GM19395 (cell line): ENCODE measurements around the gene ARL3.
"Not testable (repeated sequence)": the region's sequence is repeated elsewhere in the genome, so short reads cannot be mapped to it uniquely, and the experiment has no call there.

Source experiments
- ATAC-seq: cut with Tn5 transposase; IDR thresholded peaks from one replicate; pipeline ENCODE4 v1.9.1; 2021; ENCODE audit warnings: mild to moderate bottlenecking, moderate library complexity; ENCODE audit not compliant: unreplicated experiment

Gene ARL3

DNA sequence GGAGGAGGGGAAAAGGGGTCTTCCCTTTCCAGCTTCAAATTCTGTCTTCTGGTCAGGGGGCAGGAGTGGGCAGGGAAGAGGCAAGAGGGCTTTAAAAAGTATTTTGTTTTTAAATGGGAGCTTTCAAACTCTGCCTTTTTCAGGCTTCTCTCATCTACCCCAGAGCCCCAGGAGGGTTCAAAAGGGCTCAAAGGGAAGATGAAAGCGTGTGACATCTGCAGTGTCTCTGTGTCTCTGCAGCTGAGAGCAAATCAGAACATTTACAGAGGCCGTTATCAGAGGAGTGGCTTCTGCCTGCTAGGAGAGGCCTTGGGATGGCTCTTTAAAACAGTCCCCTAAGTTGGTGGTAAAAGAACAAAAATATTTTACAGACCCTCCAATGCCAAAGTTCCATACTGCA lies 39.6 kb downstream of the ARL3 start:
- ATAC-seq: no peak

DNA sequence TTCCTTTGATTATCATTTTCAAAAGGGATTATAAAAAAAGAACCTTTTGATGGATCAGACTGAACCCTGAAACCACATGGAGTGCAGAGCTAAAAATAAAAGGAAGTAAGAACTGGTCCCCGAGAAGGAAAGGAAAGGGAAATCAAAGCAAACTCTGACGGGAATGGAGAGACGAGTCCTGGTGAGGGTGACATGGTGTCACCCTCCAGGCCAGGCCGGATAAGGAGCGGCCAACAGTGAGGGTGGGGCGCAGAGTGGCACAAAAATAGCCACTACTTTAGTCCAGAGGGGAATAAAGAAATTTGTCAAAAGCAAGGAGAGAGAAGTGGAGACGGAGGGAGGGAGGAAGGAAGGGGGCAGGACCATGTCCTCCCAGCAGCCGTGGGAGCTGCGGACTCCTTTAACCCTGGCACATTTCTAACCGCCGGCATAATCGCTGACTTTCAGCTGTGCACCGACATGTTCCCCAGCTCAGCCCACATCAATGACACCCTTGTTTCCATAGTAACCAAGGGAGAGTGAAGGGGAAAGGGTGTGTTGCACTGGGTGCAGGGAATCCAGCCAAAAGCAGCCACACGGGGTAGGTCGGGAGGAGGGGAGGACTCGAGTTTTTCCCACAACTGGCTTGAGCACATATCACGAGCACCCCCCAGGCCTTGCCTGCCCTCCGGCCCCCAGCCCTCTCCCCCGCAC lies 40.2 kb downstream of the ARL3 start:
- peak; percentile 54 for ATAC-seq

DNA sequence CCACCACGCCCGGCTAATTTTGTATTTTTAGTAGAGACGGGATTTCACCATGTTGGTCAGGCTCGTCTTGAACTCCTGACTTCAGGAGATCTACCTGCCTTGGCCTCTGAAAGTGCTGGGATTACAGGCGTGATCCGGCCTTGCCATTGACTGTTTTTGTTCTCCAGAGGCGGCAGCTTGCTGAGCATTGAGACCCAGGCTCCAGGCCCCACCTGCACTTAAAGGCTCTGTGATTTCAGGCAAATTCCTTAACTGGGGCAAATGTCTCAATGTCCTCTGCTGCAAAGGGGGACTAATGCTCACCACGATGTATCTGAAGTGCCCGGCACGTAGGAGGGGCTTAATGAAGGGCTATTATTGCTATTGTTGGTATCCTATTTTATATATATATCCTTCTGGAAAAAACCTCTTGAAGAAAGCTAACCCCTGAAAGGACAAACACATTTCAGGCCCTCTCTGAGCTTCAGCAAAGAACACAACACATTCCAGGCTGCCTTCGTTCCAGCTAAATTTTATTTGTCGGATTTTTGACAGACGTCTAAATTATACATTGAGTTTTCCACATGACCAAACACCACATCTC lies 40.9 kb downstream of the ARL3 start:
- ATAC-seq: no peak

DNA sequence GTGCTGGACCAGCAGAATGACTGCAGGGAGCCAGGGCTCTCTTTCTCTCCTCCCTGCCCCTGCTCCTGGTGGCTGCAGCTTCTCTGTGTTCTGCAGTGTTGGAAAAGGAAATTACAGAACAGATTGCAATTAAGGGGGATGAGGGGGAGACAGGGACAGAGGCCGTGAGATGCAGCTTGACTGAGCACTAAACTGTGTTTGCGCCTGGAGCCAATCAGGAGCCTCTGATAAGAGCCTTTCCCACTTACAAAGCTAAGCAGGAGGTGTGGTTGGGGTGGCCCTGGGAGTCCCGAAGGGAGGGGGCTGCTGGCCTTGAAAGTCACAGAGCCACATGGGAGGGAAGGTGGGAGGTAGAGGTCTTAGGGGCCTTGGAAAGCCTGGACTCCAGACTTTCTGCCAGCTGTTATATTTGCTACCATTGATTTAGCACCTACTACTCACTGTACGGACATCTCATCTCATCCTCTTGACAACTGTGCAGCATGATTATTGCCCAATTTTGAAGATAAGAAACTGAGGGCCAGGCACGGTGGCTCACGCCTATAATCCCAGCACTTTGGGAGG lies 43.2 kb downstream of the ARL3 start:
- no peak for ATAC-seq

DNA sequence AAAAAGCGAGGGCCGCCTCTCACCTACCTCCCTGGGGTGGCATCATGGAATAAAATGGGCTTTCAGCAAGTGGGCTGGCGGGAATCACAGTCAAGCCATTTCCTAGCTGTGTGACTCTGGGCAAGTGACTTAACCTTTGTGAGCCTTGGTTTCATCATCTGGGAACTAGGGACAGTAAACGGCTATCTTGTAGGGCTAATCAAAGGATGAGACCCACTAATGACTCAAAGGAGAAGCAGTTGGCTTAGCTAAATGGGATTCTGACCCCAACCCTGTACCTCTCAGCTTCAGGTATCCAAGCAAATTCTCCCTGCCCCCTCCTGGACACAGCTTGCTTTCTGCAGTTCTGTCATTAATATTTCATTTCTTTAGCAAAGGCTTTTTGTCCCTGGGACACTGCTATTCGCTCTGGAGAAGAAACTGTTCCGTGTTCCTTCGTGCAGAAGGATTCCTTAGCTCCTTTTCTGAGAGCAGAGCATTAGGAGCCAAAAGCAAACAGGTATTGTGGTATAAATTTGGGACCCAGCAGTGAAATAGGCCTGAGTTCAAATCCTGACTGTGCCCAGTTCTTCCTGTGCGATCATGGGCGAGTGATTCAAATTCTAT lies 44.0 kb downstream of the ARL3 start:
- ATAC-seq: no peak

DNA sequence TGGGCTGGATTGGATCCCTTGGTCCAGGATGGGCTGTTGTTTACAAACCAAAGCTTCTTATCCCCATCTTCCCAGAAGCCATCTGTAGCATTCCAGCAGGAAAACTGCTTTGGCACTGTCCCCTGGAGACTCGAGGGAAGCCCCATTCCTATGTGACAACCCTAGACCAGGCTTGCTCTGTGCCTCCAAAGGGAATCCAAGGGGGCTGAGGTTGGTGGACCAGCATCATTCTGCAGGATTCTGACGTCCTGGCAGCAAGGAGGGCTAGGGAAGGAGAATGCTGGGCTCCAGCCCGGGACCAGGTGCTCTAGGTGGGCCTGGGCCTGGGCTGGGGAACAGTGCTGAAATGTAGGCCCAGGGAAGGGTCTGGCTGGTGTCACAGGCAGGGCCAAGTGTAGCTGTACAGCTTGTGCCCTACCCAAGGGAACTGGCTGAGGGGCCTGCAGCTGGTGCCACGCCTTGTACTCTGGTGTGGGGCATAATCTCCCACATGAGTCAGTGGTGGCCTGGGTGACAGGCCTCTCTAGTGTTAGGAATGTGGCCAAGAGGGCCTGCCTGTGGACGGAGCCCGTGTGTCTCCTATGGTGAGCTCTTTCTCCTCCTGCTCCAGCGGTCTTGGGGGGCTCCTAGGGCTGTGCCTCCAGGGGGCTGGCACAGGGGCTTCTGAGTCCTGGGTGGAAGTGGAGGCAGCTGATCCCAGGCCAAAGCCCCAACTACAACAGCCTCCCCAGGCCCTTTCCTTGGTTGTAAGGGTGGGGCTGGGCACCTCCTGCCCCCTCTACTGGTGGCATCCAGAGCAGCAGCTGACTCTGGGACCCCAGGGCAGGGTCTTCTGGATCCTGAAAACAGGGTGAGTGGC lies 44.8 kb downstream of the ARL3 start:
- no peak for ATAC-seq

DNA sequence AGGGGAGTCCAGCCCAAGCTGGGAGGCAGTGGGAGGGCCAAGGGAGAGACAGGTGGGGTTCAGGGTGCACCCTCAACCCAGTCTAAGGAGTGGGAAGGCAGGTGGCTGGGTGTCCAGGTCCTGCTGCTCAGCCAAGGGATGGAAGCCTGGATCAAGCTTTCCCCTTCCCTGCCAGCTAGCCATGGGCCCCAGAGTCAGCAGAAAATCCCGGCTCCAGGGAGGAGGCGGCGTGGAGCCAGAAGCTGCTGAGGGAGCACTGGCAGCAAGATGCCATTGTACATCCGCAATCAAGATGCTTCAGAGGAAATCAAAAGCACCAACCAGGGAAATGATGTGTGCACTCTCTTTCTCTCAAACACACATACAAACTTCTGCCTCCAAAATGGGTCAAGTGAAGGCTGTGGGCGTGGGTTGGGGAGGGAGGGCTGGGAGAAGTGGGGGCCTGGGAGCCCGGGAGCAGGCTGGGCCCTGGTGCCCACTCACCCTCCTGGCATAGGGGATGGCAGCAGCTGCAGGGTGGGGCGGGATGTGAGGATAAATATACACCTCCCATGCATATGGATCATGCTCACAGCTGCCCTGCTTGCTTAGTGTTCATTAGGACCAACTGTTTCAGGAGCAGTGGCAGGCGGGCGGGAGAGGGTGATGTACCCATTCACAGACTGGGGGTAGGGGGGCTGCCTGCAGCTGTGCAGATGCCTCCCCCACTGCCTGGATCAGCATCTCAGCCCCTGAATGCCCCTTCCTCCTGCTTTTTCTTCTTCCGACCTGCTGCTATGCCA lies 45.7 kb downstream of the ARL3 start:
- ATAC-seq: no peak

DNA sequence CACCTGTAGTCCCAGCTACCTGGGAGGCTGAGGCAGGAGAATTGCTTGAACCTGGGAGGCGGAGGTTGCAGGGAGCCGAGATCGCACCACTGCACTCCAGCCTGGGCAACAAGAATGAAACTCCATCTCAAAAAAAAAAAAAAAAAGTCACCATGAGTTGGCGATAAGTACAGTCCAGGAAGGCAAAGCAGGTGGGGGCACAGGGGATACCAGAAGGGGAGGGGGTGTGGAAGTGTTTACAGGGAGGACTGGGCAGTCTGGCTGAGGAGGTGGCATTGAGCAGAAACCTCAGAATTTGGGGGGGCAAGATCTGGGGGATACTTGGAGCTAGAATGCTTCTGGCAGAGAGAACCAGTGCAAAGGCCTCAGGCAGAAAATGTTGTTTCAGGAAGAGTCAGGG lies 46.8 kb downstream of the ARL3 start:
- not testable (repeated sequence) for ATAC-seq

DNA sequence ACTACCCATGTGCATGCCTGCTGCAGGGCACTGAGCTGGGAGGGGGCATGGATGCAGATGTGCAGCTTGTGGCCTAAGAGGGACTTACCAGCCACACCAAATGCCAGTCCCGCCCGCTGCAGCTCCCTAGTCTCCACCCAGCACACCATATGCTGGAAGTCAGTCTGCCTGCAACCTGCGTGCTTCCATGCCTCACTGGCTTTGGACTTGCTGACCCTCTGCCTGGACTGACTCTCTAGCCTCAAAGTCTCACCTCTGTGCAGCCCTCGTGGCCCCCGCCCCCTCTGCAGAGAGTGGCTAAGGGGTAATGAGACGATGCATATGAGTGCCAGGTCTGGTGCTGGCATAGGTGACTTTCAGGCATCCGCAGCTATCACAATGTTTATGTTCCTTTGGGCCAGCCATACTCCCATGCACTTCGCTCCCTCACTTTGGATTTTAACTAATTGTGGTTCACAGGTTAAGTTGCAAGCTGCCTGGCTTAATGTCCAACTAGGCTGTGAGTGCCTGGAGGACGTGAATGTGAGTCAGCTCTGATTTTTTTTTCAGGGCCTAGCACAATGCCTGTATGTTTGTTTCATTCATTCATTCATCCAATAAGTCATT lies 48.2 kb downstream of the ARL3 start:
- no peak for ATAC-seq

DNA sequence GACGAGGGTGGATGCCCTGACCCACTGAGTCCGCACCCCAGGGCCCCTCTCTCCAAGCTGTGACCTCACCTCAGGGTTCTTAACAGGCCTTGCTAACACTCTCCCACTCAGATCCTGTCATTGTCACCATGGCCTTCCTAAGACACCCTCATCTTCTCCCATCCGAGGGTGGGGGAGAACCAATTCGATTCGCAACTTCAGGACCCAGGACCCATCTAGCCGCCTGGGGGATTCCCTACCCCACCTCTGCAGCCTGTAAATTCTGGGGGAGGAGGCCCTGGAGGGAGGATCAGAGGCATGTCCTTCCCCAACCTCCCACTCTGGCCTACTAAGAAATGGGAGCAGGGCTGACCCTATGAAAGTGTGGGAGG lies 52.6 kb downstream of the ARL3 start:
- peak; percentile 20 for ATAC-seq

DNA sequence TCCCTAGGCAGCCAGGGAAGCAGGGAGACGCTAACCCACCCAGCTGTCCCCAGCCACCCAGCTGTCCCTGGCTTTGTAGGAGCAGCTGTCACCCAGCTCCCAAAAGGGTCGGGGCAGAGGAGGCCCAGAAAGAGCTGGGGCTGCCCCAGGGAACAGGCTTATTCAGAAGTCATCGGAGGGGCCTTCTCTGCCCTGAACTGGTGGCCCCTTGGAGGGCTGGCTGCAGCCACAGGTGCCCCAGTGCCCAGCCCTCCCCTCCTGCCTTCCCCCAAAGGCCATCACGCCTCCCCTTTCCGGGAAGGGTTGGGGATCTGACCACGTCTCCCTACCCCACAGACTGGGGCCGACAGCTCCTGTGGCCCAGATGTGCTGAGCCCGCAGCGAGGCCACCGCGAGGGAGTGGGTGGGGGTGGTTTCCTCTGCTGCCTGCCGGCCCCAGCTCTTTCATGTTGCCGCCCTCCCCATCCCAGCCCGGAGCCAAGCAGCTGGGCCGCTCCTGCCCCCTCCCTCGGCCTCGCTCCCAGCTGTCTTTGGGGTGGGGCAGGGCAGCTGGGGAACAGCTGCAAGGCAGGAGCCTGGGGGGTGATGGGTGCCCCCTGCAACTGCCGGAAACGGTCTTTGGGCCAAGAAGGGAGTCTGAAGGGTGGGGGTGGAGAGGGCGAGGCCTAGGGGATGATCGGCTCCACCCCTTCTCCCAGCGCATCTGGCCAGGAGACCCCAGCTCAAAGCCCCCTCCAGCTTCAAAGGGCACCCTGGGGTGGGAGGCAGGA lies 53.1 kb downstream of the ARL3 start:
- ATAC-seq: peak; percentile 81

DNA sequence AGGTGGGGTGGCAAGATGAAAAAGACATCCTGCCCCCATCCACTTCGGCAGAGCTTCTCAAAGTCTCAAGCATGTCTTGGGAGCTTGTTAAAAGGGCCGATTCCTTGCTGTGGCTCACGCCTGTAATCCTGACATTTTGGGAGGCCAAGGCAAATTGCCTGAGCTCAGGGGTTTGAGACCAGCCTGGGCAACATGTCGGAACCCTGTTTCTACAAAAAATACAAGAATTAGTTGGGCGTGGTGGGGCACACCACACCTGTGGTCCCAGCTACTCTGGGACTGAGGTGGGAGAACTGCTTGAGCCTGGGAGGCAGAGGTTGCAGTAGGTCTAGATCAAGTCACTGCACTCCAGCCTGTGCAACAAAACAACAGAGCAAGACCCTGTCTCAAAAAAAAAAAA lies 55.4 kb downstream of the ARL3 start:
- ATAC-seq: no peak

DNA sequence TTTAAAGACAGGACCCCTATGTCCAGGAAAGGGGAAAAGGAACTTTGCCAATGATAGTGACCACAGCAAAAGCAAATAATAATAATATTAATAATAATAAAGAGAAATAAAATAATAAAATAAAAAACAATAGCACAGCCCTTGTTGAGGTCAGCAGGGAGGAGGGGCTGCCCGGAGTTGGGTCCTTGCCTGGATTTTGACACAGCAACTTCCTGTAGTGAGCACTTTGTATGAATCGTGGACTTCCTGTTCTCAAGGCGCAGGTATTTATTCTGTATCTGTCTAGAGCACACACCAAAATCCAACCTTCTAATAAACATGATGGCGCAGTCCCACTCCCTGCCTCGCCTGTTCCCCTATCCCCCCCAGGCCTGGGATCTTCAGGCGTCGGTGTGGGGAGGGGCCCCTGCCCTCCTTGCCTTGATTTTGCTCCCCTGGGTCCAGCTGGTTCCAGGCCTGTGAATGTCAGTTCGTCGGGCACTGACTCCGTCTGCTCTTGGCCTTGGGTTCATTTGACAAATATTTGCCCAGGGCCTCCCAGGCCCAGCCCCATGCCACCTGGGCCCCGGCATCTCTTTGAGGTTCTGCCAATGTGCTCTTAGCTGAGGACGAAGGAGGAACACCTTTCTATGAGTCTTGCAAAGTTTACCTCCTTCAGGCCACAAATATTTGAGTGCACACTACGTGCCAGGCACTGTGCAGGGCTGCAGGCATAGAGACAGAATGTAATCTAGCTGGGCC lies 56.0 kb downstream of the ARL3 start:
- no peak for ATAC-seq

DNA sequence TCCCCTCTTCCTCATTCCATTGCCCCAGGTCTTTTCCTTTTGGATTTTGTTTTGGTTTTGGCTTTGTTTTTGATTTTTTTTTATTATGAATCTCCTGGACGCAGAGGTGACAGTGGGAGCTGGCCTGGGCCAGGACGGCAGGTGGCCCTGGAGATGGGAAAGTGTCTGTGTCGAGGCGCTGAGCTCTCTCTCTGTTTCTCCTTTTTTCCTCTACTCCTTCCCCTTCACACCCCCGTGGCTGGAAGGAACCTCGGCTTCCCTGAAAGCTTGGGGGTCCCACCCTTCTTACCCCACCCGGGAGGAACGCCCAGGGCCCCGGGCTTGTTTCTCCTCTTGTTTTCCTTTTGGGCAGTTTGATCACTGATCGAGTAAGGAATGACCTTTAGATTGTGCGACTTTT lies 56.7 kb downstream of the ARL3 start:
- ATAC-seq: no peak

DNA sequence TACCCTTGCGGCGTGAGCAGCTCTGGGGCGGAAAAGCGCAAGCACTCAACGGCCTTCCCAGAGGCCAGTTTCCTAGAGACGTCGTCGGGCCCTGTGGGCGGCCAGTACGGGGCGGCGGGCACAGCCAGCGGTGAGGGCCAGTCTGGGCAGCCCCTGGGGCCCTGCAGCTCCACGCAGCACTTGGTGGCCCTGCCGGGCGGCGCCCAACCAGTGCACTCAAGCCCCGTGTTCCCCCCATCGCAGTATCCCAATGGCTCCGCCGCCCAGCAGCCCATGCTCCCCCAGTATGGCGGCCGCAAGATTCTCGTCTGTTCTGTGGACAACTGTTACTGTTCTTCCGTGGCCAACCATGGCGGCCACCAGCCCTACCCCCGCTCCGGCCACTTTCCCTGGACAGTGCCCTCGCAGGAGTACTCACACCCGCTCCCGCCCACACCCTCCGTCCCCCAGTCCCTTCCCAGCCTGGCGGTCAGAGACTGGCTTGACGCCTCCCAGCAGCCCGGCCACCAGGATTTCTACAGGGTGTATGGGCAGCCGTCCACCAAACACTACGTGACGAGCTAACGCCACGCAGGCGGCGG lies 57.3 kb downstream of the ARL3 start:
- no peak for ATAC-seq

DNA sequence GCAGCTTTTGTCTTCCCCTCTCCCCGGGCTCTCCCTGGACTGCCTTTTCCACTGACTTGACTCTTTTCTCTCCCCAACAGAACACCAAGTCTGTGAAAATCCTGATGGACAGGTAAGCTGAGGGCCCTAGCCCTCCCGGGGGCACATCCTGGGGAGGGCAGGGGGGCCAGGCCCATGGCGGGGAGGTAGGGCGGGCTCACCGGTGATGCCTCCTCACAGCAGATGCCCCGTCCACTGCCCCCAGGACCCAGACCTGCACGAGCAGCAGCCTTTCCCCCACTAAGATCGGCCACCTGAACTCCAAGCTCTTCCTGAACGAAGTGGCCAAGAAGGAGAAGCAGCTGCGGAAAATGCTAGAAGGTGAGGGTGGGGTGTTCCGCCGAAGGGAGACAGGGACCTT lies 58.2 kb downstream of the ARL3 start:
- ATAC-seq: no peak

DNA sequence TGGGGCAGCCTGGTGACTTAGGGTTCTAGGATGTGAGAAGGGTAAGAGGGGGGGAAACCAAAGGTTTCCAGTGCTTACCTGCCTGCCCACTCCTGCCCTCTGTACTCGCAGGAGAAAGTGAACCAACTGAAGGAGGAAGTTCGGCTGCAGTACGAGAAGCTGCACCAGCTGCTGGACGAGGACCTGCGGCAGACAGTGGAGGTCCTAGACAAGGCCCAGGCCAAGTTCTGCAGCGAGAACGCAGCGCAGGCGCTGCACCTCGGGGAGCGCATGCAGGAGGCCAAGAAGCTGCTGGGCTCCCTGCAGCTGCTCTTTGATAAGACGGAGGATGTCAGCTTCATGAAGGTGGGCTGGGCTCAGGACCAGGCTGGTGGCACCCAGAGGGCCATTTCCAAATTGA lies 59.2 kb downstream of the ARL3 start:
- ATAC-seq: no peak

DNA sequence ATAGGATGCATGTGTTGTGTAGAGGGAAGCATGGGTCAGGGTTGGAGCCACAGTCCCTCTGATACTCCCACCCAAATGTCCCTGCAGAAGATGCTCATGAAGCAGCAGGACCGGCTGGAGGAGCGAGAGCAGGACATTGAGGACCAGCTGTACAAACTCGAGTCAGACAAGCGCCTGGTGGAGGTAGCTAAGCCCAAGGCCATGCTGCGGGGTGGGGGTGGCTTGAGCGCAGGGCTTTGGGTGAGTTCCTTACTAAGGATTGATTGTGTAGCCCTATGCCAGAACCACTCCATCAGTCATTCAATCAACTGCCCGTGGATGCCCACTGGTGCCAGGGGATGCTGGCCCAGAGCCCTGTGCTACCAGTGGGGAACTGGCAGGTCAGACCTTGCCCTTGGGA lies 59.6 kb downstream of the ARL3 start:
- no peak for ATAC-seq
